ENCODE measurements around the gene TMEM19.

Gene TMEM19

DNA sequence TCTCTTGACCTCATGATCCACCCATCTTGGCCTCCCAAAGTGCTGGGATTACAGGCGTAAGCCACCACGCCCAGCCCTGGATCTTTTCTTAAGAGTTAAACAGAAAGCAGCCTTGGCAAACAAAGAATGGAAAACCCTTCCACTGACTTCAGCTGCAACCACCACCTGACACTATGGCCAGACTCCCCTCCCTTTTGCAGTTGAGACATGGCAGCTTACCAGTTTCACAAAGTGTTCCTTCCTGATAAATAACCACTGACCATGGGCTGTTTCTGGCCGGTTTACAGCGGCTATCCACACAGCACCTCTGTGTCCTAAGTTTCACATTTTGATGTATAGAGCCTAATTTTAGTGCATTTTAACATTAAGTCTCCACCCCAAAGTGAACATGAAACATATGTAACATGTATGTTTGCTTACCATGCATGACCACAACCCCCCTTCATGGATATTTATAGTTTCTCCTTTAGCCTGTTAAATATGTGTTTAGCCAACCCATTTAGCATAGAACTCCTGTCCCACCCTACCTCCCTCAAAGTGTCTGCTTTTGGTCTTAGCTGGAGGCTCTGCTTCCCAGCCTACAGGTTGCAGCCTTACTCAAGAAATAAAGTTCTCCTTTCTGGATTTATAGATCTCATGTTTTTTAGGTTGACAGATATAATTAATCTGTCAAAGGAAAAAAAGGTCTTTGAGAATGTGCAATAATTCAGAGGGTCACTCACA, 36.1 kb downstream of the TMEM19 start:
- TF ChIP-seq, protein P1, sequence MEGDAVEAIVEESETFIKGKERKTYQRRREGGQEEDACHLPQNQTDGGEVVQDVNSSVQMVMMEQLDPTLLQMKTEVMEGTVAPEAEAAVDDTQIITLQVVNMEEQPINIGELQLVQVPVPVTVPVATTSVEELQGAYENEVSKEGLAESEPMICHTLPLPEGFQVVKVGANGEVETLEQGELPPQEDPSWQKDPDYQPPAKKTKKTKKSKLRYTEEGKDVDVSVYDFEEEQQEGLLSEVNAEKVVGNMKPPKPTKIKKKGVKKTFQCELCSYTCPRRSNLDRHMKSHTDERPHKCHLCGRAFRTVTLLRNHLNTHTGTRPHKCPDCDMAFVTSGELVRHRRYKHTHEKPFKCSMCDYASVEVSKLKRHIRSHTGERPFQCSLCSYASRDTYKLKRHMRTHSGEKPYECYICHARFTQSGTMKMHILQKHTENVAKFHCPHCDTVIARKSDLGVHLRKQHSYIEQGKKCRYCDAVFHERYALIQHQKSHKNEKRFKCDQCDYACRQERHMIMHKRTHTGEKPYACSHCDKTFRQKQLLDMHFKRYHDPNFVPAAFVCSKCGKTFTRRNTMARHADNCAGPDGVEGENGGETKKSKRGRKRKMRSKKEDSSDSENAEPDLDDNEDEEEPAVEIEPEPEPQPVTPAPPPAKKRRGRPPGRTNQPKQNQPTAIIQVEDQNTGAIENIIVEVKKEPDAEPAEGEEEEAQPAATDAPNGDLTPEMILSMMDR (IDR thresholded peaks at IDR 0.05; ENCODE audit: control insufficient read depth, insufficient read depth, low read depth, low read length, missing control alignments) = no peak
- no peak overlapping the region for H3K4me3 ChIP-seq (ENCODE audit: control insufficient read depth, low read depth, low read length)
- no peak for DNase-seq (ENCODE audit: low read depth)

DNA sequence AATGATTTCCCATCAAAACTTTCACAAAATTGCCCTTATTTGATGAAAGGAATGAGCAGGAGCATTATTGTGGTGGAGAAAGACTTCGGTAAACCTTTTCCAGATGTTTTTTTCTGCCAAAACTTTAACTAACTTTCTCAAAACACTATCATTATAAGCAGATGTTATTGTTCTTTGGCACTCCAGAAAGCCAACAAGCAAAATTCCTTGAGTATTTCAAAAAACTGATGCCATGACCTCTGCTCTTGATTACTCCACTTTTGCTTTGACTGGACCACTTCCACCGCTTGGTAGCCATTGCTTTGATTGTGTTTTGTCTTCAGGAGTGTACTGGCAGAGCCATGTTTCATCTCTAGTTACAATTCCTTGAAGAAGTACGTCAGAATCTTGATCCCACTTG, 39.1 kb downstream of the TMEM19 start:
- peak; percentile 45 for DNase-seq (ENCODE audit: low read depth)
- TF ChIP-seq, protein P1 (IDR thresholded peaks at IDR 0.05; ENCODE audit: control insufficient read depth, insufficient read depth, low read depth, low read length, missing control alignments) = no peak
- no peak overlapping the region for H3K4me3 ChIP-seq (ENCODE audit: control insufficient read depth, low read depth, low read length)

DNA sequence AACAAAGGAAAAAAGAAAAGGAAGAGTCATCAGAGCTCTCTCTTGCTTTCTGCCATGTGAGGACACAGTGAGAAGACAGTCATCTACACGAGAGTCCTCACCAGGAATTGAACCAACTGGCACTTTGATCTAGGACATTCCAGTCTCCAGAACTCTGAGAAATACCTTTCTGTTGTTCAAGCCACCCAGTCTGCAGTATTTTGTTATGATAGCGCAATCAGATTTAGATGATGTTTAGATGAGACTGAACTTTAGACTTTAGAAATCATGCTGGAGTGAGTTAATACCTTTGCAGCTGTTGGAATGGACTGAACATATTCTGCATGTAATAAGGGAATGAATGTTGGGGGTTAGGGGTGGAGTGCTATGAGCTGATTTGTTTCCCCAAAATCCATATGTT, 40.7 kb downstream of the TMEM19 start:
- TF ChIP-seq, protein P1 (IDR thresholded peaks at IDR 0.05; ENCODE audit: control insufficient read depth, insufficient read depth, low read depth, low read length, missing control alignments) = no peak
- no peak for DNase-seq (ENCODE audit: low read depth)
- H3K4me3 ChIP-seq (ENCODE audit: control insufficient read depth, low read depth, low read length) = no peak overlapping the region

DNA sequence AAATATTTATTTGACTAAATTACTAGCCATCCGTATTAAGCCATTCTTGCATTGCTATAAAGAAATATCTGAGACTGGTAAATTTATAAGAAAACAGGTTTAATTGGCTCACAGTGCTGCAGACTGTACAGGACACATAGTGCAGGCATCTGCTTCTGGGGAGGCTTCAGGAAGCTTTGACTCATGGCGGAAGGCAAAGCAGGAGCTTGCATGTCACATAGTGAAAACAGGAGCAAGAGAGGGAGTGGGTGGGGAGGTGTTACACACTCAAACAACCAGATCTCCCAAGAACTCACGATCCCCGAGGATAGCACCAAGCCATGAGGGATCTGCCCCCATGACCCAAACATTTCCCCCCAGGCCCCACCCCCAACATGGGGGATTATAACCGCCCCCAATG, 42.1 kb downstream of the TMEM19 start:
- TF ChIP-seq, protein P1 (IDR thresholded peaks at IDR 0.05; ENCODE audit: control insufficient read depth, insufficient read depth, low read depth, low read length, missing control alignments) = no peak
- DNase-seq (ENCODE audit: low read depth) = no peak
- no peak overlapping the region for H3K4me3 ChIP-seq (ENCODE audit: control insufficient read depth, low read depth, low read length)

DNA sequence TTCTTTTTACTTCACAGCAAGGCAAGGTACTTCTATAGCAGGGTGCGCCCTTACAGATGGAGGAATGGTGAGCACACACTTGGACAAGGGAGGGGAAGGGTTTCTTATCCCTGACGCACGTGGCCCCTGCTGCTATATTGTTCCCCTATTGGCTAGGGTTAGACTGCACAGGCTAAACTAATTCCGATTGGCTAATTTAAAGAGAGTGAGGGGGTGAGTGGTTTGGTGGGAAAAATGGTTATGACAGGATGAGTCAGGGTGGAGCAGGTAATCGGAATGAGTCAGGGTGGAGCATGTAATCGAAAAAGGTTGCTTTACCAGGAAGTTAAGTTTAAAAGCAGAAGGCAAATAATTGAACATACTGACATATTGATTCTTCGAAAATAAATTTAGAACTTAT, 45.1 kb downstream of the TMEM19 start:
- no peak overlapping the region for H3K4me3 ChIP-seq (ENCODE audit: control insufficient read depth, low read depth, low read length)
- TF ChIP-seq, protein P1 (IDR thresholded peaks at IDR 0.05; ENCODE audit: control insufficient read depth, insufficient read depth, low read depth, low read length, missing control alignments) = no peak
- no peak for DNase-seq (ENCODE audit: low read depth)

DNA sequence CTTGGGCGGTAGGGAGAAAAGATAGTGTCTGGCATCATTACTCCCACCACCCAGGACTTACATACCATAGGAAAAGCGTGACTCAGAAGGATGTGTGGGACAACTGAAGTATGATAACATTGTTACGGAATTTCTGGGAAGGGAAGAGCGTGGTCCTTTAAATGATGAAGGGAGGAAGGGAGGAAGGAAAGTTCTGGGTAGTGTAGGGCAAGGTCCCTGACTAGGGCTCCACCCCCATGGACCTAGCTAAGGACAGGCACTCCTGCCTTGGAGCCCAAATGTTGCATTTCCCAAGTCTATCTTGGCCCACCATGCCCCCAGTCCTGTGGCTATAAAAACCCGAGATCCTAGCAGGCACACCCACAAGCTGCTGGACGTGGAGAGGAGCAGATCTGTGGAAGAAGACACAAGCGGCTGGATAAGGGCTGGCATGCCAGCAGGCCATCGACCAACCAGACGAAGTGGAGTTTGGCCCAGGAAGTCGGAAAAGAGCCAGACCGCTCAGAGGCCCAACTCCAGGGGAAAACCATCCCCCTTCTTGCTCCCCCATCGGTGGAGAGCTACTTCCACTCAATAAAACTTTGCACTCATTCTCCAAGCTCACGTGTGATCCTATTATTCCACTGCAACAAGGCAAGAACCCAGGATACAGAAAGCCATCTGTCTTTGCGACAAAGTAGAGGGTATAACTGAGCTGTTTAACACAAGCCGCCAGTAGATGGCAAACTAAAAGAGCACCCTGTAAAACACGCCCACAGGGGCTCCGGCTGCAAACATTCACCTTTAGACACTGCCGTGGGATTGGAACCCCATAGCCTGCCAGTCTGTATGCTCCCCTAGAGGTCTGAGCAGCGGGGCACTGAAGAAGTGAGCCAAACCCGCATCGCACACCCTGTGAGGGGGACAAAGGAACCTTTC, 45.8 kb downstream of the TMEM19 start:
- no peak overlapping the region for H3K4me3 ChIP-seq (ENCODE audit: control insufficient read depth, low read depth, low read length)
- DNase-seq (ENCODE audit: low read depth) = no peak

More for the DNA sequence above, 45.8 kb downstream of the TMEM19 start:
- TF ChIP-seq, protein P1 (IDR thresholded peaks at IDR 0.05; ENCODE audit: control insufficient read depth, insufficient read depth, low read depth, low read length, missing control alignments) = no peak
